ENCODE data around the gene SFR1. TPM values are rescaled to one million over a fixed set of nuclear protein-coding genes. Genes with fewer than 3 reads are reported as not detected.

Gene SFR1
- total RNA-seq, 1 experiment from 2014 or later = 4.3 TPM

DNA sequence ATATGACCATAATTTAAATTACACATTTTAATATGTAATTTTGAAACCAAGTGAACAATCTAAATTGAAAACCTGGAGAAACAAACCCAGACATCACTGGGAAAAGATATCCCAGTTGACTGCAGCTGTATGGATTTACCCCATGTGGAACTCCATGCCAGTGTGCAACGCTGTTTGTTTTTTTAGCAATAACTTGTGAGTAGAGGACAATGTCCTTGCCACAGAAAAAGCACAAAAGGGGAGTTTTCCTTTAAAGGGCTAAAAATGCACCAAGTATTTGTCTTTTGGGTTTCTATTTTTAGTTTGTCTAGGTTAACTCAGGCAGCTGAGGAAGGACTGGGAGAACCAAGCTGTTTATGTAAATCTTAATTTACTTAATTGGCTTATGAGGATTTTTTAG is 21.2 kb upstream of the SFR1 start:
- CTCF ChIA-PET = no interaction called here
- BruUV-seq (replicated peaks) = no TSS peak

DNA sequence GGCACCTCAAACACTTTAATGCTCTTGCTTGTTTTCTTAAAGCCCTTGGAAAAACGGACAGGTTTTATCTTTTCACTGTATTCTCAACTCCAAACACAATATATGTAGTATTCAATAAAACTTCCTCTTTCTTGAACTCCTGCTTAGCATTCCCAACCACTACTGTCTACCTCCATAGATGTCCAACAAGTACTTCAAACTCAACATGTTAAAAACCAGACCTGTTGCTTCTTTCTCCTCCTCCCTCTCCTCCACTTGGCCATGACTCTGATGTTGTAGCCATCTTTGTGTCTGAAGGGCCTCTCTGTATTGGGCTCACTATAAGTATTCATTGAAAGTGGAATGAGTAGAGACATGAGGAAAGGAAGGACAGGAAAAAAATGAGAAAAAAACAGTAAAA is 20.1 kb upstream of the SFR1 start:
- no TSS peak for BruUV-seq (replicated peaks)
- no peak for DNase-seq
- TF ChIP-seq, protein P1, sequence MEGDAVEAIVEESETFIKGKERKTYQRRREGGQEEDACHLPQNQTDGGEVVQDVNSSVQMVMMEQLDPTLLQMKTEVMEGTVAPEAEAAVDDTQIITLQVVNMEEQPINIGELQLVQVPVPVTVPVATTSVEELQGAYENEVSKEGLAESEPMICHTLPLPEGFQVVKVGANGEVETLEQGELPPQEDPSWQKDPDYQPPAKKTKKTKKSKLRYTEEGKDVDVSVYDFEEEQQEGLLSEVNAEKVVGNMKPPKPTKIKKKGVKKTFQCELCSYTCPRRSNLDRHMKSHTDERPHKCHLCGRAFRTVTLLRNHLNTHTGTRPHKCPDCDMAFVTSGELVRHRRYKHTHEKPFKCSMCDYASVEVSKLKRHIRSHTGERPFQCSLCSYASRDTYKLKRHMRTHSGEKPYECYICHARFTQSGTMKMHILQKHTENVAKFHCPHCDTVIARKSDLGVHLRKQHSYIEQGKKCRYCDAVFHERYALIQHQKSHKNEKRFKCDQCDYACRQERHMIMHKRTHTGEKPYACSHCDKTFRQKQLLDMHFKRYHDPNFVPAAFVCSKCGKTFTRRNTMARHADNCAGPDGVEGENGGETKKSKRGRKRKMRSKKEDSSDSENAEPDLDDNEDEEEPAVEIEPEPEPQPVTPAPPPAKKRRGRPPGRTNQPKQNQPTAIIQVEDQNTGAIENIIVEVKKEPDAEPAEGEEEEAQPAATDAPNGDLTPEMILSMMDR (conservative IDR thresholded peaks at IDR 0.05) = no peak
- no peak for TF ChIP-seq EZH2 (IDR thresholded peaks at IDR 0.05; ENCODE audit: low read depth)
- Histone ChIP-seq H3K4me3 (no peak overlapping the region), H3K9me3 (ENCODE audit: insufficient read depth, low read depth) (no peaks in the 10 kb centered on the region), H3K27me3 (ENCODE audit: insufficient read depth, low read depth) (no peaks in the 10 kb centered on the region), H3K36me3 (ENCODE audit: low read depth) (no peaks in the 10 kb centered on the region), H2AFZ (no peak overlapping the region), H3K9me2 (ENCODE audit: insufficient read depth) (no peaks in the 10 kb centered on the region), H3K79me2 (ENCODE audit: low read depth) (no peaks in the 10 kb centered on the region), H3K4me2 (no peak overlapping the region), H3K4me1 (replicated peaks; ENCODE audit: insufficient read depth) (peaks cover 21% of the 10 kb centered on the region), H4K20me1 (ENCODE audit: insufficient read depth) (no peaks in the 10 kb centered on the region), H3K27ac (no peak overlapping the region), H3F3A (ENCODE audit: insufficient read depth, low read depth) (peaks cover 9% of the 10 kb centered on the region; the same call in 1 of the 2 replicates)
- POLR2A ChIA-PET (ENCODE audit: unreplicated experiment) = no interaction called here
- intact Hi-C loops (cut with micrococcal nuclease; ENCODE audit: unreplicated experiment) = loop anchor here (2.0 kb wide), 1 partner anchor 29 kb away; no protein-coding TSS in a partner anchor
- CTCF ChIA-PET = no interaction called here

More for the DNA sequence above, 21.2 kb upstream of the SFR1 start:
- no peaks in the 10 kb centered on the region for H3K79me2 ChIP-seq (ENCODE audit: low read depth)
- intact Hi-C loops (cut with micrococcal nuclease; ENCODE audit: unreplicated experiment) = loop anchor here (2.0 kb wide), 1 partner anchor 30 kb away; no protein-coding TSS in a partner anchor
- H3F3A ChIP-seq (ENCODE audit: insufficient read depth, low read depth) = peaks cover 9% of the 10 kb centered on the region; the same call in 1 of the 2 replicates
- POLR2A ChIA-PET (ENCODE audit: unreplicated experiment) = no interaction called here
- no peak for DNase-seq
- H4K20me1 ChIP-seq (ENCODE audit: insufficient read depth) = no peaks in the 10 kb centered on the region
- no peak overlapping the region for H3K27ac ChIP-seq
- no peak overlapping the region for H3K4me3 ChIP-seq
- TF ChIP-seq, protein P1 (conservative IDR thresholded peaks at IDR 0.05) = no peak
- no peak for TF ChIP-seq EZH2 (IDR thresholded peaks at IDR 0.05; ENCODE audit: low read depth)
- H3K36me3 ChIP-seq (ENCODE audit: low read depth) = no peaks in the 10 kb centered on the region
- no peak overlapping the region for H2AFZ ChIP-seq
- no peaks in the 10 kb centered on the region for H3K27me3 ChIP-seq (ENCODE audit: insufficient read depth, low read depth)
- H3K9me2 ChIP-seq (ENCODE audit: insufficient read depth) = no peaks in the 10 kb centered on the region
- H3K4me2 ChIP-seq = no peak overlapping the region
- no peaks in the 10 kb centered on the region for H3K9me3 ChIP-seq (ENCODE audit: insufficient read depth, low read depth)
- peaks cover 21% of the 10 kb centered on the region for H3K4me1 ChIP-seq (replicated peaks; ENCODE audit: insufficient read depth)

DNA sequence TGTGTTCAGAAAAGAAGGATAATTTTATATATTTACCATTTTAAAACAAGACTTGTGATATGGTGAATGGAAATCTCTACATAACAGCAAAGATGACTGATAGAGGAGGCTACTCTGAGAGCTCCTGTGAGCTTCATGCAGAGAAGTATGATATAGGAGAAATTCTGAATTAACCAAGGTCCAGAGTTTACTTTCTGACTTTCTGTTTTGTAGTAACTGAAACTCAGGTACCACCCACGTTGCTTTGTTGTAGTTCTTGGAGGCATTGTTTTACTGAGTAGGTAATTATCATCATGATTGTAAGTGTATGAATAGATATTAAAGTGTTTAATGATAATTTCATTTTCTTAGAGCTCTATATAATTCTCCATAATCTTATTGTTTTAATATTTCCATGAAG is 18.0 kb upstream of the SFR1 start:
- Histone ChIP-seq H2AFZ (no peak overlapping the region), H3K27me3 (ENCODE audit: insufficient read depth, low read depth) (no peaks in the 10 kb centered on the region), H3F3A (ENCODE audit: insufficient read depth, low read depth) (peaks cover 2% of the 10 kb centered on the region; the same call in 1 of the 2 replicates), H4K20me1 (ENCODE audit: insufficient read depth) (no peaks in the 10 kb centered on the region), H3K36me3 (ENCODE audit: low read depth) (no peaks in the 10 kb centered on the region), H3K4me2 (no peak overlapping the region), H3K4me1 (replicated peaks; ENCODE audit: insufficient read depth) (peaks cover 15% of the 10 kb centered on the region), H3K27ac (no peak overlapping the region), H3K79me2 (ENCODE audit: low read depth) (no peaks in the 10 kb centered on the region), H3K9me3 (ENCODE audit: insufficient read depth, low read depth) (no peaks in the 10 kb centered on the region), H3K9me2 (ENCODE audit: insufficient read depth) (no peaks in the 10 kb centered on the region), H3K4me3 (no peak overlapping the region)
- no peak for DNase-seq
- CTCF ChIA-PET = no interaction called here
- BruUV-seq (replicated peaks) = no TSS peak
- TF ChIP-seq, protein P1 (conservative IDR thresholded peaks at IDR 0.05) = no peak
- no peak for TF ChIP-seq EZH2 (IDR thresholded peaks at IDR 0.05; ENCODE audit: low read depth)
- POLR2A ChIA-PET (ENCODE audit: unreplicated experiment) = no interaction called here
- intact Hi-C loops (cut with micrococcal nuclease; ENCODE audit: unreplicated experiment) = no loop called here

Measured in PC-9 (cell line).